ENCODE measurements around the gene PIGN.

Gene PIGN

DNA sequence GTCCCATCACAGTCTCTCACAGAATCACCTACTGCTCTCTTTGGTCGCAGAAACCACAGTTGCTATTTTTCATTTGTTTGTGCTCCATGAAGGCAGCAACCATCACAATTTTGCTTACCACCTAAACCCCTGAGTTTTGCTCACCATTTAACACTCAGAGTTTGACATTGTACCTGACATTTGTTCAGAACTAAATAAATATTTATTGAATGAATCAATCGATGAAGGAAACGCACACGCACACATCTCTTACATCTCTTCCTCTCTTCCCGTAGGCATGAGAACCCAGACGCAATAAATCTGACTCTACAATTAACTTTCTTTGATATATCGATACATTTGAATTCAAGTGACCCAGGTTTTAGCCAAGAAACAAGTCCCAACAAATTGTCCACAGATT lies 188.5 kb downstream of the PIGN start:
- DNase-seq = no peak

DNA sequence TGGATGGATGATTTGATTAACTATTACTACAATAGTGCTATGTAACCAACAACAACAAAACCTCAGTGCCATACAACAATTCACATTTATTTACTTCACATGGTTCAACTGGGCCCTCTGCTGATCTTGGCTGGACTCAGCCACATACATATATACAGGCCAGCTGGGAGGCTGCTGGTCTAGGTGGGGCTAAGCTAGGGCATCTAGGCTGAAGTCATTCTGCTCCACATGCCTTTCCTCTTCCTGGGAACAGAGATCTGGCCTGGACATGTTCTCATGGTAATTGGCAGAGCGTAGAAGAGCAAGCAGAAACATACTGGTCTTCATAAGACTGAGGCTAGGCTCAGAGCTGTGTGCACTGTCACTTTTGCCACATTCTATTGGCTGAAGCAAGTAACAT lies 191.2 kb downstream of the PIGN start:
- DNase-seq = no peak

DNA sequence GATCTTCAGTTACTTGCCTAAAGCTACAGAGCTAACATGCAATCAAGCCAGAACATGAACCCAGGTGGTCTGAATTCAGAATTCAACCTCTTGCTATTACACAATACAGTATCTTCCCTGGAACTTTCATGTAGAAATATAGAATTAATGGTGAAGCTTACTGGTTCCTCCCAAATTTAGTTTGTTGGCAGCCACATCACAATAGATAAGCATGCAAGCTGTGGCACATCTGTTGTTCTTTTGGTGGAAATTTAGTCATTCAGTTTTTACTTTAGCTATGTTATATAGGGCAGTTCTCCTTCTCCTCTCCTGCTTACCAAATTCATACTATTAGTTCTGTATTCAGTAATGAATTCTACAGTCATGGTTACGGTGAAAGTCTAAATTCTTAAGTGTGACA lies 193.0 kb downstream of the PIGN start:
- DNase-seq = no peak

DNA sequence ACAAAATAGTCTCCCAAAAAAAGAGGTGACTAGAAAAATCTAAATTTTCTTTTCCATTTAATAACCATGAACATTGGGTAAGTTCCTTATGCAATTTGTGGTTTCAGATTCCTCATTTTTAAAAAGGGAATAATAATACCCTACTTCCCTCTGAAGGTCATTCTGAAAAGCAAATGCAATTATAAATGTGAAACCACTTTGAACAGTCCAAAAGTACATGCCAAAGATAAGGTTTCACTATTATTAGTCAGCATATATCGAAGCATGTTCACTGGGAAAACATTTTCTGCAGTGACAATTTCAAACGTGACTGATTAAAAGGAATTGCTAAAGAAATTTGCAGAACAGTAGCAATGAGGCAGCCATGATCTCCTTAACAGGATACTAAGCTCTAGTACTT lies 193.9 kb downstream of the PIGN start:
- DNase-seq = no peak

DNA sequence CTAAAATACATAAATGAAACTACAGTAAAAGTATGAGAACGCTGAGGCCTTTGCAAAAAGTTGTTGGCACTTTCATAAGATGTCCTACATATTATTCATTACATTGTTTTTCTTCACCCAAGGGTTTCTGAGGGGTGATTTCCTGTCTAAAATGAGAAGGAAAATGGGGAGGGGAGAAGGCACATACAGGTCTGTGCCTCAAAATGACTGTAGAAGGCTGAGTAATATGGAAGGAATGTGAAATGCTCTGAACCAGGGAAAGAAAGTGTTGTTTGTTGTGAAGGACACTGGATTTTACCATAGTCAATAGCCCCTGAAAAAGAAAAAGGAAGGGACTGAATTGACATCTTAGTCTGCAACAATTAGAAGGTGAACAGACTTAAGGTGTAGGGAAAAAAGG lies 194.6 kb downstream of the PIGN start:
- no peak for DNase-seq

DNA sequence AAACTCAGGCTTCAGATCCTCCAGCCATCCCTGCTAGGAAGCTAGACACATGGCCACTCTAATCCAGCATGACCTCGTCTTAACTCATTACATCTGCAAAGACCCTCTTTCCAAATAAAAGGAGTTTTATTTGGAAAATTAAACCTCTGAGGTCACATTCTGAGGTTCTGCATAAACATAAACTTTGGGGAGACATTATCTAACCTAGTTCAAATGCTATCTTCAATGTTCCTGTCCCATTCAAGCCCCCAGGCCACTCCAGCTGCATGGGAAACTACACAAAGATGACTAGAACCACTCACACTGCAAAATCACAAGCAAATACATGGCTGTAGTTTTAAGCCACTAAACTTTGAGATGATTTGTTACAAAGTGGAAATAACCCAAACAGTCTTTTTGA lies 195.0 kb downstream of the PIGN start:
- DNase-seq = no peak

DNA sequence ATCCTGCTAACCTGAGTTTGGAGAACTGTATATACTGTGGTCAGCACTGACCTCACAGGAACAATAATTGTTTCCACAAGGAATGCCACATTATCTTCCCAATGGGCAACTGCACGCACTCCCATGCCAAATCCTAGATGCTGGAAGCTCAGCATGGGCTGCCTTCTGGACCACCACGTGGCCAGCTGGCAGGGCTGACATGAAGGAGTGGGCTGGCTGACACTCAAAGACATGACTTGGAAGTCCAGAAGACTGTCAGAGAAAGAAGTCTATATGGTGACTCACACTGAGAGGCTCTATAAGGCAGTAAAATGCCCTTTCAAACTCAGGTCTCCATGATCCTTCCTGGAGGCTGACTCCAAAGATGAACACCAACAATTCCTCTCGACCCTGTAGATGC lies 195.7 kb downstream of the PIGN start:
- peak; percentile 46 for DNase-seq
